Tibial nerve (tissue), 4 donors: Measurements from ENCODE around the gene GNAQ. TPM values are rescaled to one million over a fixed set of nuclear protein-coding genes. Genes with fewer than 3 reads are reported as not detected.
A peak's percentile ranks its signal among the peaks of the same experiment; 100 is the strongest.

Experiments
- DNase-seq, 2 donors: peaks; one replicate each; pipeline ENCODE4 v3.0.0-alpha.2; 2019; ENCODE audit warnings: low spot score in 2 of 2
- H3K27ac ChIP-seq, 4 donors: fragments of 200-600 bp; sonication (generic) in 3 of 4; one replicate each; pipeline ENCODE4 v1.5.1; 2017 to 2019; ENCODE audit warnings: mild to moderate bottlenecking in 1 of 4
- H3K27me3 ChIP-seq, 2 donors: fragments of 200-600 bp; sonication (generic) in 1 of 2; one replicate each; pipeline versions ENCODE4 v1.5.1 to v1.6.0; 2017 to 2019
- H3K36me3 ChIP-seq, 3 donors: fragments of 200-600 bp; sonication (generic); one replicate each; pipeline ENCODE4 v1.5.1; 2018 to 2019
- H3K4me1 ChIP-seq, 4 donors: fragments of 200-600 bp; sonication (generic) in 3 of 4; one replicate each; pipeline ENCODE4 v1.5.1; 2017 to 2019
- H3K4me3 ChIP-seq, 4 donors: fragments of 200-600 bp; sonication (generic) in 3 of 4; one replicate each; pipeline ENCODE4 v1.5.1; 2017 to 2019; ENCODE audit warnings: mild to moderate bottlenecking in 1 of 4, moderate library complexity in 1 of 4
- H3K9me3 ChIP-seq, 4 donors: fragments of 200-600 bp; sonication (generic) in 3 of 4; one replicate each; pipeline ENCODE4 v1.5.1; 2017 to 2019
- EP300 ChIP-seq, 2 donors: sonication (generic); formaldehyde crosslinking; IDR thresholded peaks; one replicate each; pipeline ENCODE4 v1.6.1; 2017; ENCODE audit warnings: antibody characterized with exemption in 2 of 2, mild to moderate bottlenecking in 1 of 2
- POLR2A ChIP-seq, 2 donors: fragments of 450-650 bp; IDR thresholded peaks; one replicate each; pipeline ENCODE4 v1.6.1; 2017; ENCODE audit warnings: antibody characterized with exemption in 2 of 2, mild to moderate bottlenecking in 2 of 2, moderate library complexity in 2 of 2
- WGBS, 2 donors: methylation state at CpG; one replicate each; pipeline ENCODE4 v1.1.5; 2018; 5-methylcytosine and 5-hydroxymethylcytosine counted together
- total RNA-seq, 4 donors: library from RNA; depleted of rRNA; stranded (reverse); fragments of >200 nt; gene quantifications; one replicate each; pipeline ENCODE4 v1.1.0, GENCODE V29; 2016
- TF ChIP-seq, protein P1 (sequence below), 5 experiments: fragments of 200-600 bp in 3 of 5; fragments of 450-650 bp in 2 of 5; sonication (generic) in 3 of 5; IDR thresholded peaks; one replicate each; pipeline ENCODE4 v1.5.1; 2016 to 2019; ENCODE audit warnings: antibody characterized with exemption in 5 of 5, mild to moderate bottlenecking in 3 of 5, moderate library complexity in 2 of 5

GNAQ gene
- total RNA-seq, 4 donors from 2014 or later = 38.7 to 50.3 (median 41.6) TPM

DNA sequence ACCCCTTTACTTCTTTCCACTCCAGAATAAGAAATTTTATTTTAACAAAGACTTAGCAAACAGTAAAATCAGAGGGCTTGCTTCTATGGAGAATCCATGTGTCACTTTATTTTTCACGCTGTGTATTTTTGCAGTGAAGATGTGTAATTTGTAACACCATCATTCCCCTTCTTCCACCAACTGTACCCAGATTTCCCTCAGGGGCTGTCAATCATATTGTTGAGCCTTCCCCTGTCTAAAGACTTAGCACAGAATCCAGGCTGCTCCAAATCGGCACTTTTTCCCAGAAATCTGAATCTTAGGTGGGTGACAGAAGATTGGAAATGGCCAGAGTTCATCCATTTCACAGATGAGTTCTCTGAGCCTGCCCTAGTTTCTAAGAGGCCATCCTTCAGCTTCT lies 115.9 kb downstream of the GNAQ start:
- no peak overlapping the region for H3K4me3 ChIP-seq
- H3K36me3 ChIP-seq = peaks cover 0 to 27% (median 0%) of the 10 kb centered on the region in 3 donors
- 92 to 95% methylated on average over 2 of the region's 2 CpGs for WGBS, 2 donors
- H3K9me3 ChIP-seq = no peaks in the 10 kb centered on the region
- no peaks in the 10 kb centered on the region for H3K27me3 ChIP-seq
- TF ChIP-seq POLR2A (IDR thresholded peaks at IDR 0.05) (no peak), EP300 (IDR thresholded peaks at IDR 0.05) (no peak)
- TF ChIP-seq, protein P1, sequence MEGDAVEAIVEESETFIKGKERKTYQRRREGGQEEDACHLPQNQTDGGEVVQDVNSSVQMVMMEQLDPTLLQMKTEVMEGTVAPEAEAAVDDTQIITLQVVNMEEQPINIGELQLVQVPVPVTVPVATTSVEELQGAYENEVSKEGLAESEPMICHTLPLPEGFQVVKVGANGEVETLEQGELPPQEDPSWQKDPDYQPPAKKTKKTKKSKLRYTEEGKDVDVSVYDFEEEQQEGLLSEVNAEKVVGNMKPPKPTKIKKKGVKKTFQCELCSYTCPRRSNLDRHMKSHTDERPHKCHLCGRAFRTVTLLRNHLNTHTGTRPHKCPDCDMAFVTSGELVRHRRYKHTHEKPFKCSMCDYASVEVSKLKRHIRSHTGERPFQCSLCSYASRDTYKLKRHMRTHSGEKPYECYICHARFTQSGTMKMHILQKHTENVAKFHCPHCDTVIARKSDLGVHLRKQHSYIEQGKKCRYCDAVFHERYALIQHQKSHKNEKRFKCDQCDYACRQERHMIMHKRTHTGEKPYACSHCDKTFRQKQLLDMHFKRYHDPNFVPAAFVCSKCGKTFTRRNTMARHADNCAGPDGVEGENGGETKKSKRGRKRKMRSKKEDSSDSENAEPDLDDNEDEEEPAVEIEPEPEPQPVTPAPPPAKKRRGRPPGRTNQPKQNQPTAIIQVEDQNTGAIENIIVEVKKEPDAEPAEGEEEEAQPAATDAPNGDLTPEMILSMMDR (IDR thresholded peaks at IDR 0.05) = no peak
- H3K4me1 ChIP-seq = peaks cover 0 to 42% (median 0%) of the 10 kb centered on the region in 4 donors
- H3K27ac ChIP-seq = no peak overlapping the region
- DNase-seq = no peak

GRCh38 chr9:77912895-77913693 lies 118.5 kb downstream of the GNAQ start:
- H3K4me3 ChIP-seq = no peak overlapping the region

GRCh38 chr9:77911928-77912327 lies 119.7 kb downstream of the GNAQ start:
- WGBS, 2 donors = 89 to 93% methylated on average over 2 of the region's 2 CpGs
- H3K27ac ChIP-seq = no peak overlapping the region

More at GRCh38 chr9:77912895-77913693, 118.5 kb downstream of the GNAQ start:
- no peaks in the 10 kb centered on the region for H3K27me3 ChIP-seq
- H3K9me3 ChIP-seq = no peaks in the 10 kb centered on the region
- no peak overlapping the region for H3K27ac ChIP-seq
- whole genome bisulfite sequencing, 2 donors = 82 to 84% methylated on average over 3 of the region's 3 CpGs
- H3K36me3 ChIP-seq = peaks cover 0 to 7% (median 0%) of the 10 kb centered on the region in 3 donors
- TF ChIP-seq EP300 (IDR thresholded peaks at IDR 0.05) (no peak), POLR2A (IDR thresholded peaks at IDR 0.05) (no peak)
- TF ChIP-seq, protein P1 (IDR thresholded peaks at IDR 0.05) = no peak
- DNase-seq = no peak
- peaks cover 0 to 61% (median 4%) of the 10 kb centered on the region in 4 donors for H3K4me1 ChIP-seq

DNA sequence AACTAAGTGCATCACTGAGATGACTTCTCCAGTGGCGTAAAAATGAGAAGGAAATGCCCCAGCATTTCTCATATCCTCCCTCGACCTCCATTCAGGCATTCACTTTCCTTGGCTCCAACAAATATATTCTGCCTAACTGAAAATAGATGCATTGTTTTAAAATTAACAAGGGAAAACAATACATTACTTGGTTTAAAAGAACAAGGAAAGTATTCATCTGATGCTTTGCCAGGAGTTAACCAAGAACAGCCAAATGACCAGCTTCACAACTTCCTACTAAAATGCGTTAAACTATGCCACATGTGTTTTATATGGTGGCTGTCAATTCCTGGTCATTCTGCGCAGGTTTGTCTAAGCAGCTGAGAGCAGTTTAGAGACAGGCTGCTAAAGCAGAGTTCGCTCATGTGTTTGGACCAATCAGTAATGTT lies 121.4 kb downstream of the GNAQ start:
- no peak overlapping the region for H3K4me3 ChIP-seq
- no peaks in the 10 kb centered on the region for H3K27me3 ChIP-seq
- TF ChIP-seq, protein P1 (IDR thresholded peaks at IDR 0.05) = no peak
- TF ChIP-seq POLR2A (IDR thresholded peaks at IDR 0.05) (no peak), EP300 (IDR thresholded peaks at IDR 0.05) (no peak)
- WGBS, 2 donors = 43 to 46% methylated on average over 5 of the region's 5 CpGs
- no peak for DNase-seq
- H3K36me3 ChIP-seq = peaks cover 0 to 7% (median 0%) of the 10 kb centered on the region in 3 donors
- peak overlapping the region in 1 of 4 donors; percentile 7 for H3K27ac ChIP-seq
- no peaks in the 10 kb centered on the region for H3K9me3 ChIP-seq
- peaks cover 0 to 60% (median 6%) of the 10 kb centered on the region in 4 donors for H3K4me1 ChIP-seq

More at GRCh38 chr9:77911928-77912327, 119.7 kb downstream of the GNAQ start:
- no peaks in the 10 kb centered on the region for H3K9me3 ChIP-seq
- DNase-seq = no peak
- TF ChIP-seq EP300 (IDR thresholded peaks at IDR 0.05) (no peak), POLR2A (IDR thresholded peaks at IDR 0.05) (no peak)
- TF ChIP-seq, protein P1 (IDR thresholded peaks at IDR 0.05) = no peak
- peaks cover 0 to 61% (median 6%) of the 10 kb centered on the region in 4 donors for H3K4me1 ChIP-seq
- H3K27me3 ChIP-seq = no peaks in the 10 kb centered on the region
- H3K36me3 ChIP-seq = peaks cover 0 to 7% (median 0%) of the 10 kb centered on the region in 3 donors
- H3K4me3 ChIP-seq = no peak overlapping the region

GRCh38 chr9:77909306-77909705 lies 122.3 kb downstream of the GNAQ start:
- Histone ChIP-seq H3K9me3 (no peaks in the 10 kb centered on the region), H3K4me1 (peaks cover 0 to 62% (median 6%) of the 10 kb centered on the region in 4 donors), H3K27me3 (no peaks in the 10 kb centered on the region), H3K36me3 (peaks cover 0 to 7% (median 0%) of the 10 kb centered on the region in 3 donors), H3K27ac (no peak overlapping the region), H3K4me3 (no peak overlapping the region)
- no peak for DNase-seq
- WGBS, 2 donors = 77 to 85% methylated on average over 5 of the region's 5 CpGs
- no peak for TF ChIP-seq EP300 (IDR thresholded peaks at IDR 0.05)
- TF ChIP-seq, protein P1 (IDR thresholded peaks at IDR 0.05) = no peak
- no peak for TF ChIP-seq POLR2A (IDR thresholded peaks at IDR 0.05)
